PC-3 (cell line): Measurements from ENCODE around the gene ST3GAL2.

Experiments used
- CTCF ChIP-seq: fragments of 300-600 bp; sonication (generic); conservative IDR thresholded peaks from 2 replicates; pipeline ENCODE4 v1.5.1; 2017; ENCODE audit warnings: antibody characterized with exemption, low read depth, mild to moderate bottlenecking, low read length
- EZH2phosphoT487 ChIP-seq: fragments of 300-600 bp; sonication (generic); IDR thresholded peaks from 2 replicates; pipeline ENCODE4 v1.6.1; 2018; ENCODE audit warnings: mild to moderate bottlenecking, antibody characterized with exemption, low read length, borderline replicate concordance

GRCh38 chr16:70467113-70467512, 28.2 kb upstream of the ST3GAL2 start:
- TF ChIP-seq EZH2phosphoT487, result no peak
- TF ChIP-seq CTCF, result no peak
